HPDE6-E6E7 (cell line): Measurements from ENCODE around the gene TUBGCP6.
"Not testable (repeated sequence)": the region's sequence is repeated elsewhere in the genome, so short reads cannot be mapped to it uniquely, and the experiment has no call there.

ENCODE experiments used
- DNase-seq: peaks from one replicate; pipeline ENCODE4 v3.0.0; 2011; ENCODE audit warnings: missing footprints; ENCODE audit errors: extremely low spot score

The TUBGCP6 gene

GRCh38 chr22:50169181-50169759 is 75.6 kb downstream of the TUBGCP6 start:
- DNase-seq, result no peak

GRCh38 chr22:50168490-50169180 is 76.2 kb downstream of the TUBGCP6 start:
- DNase-seq, result not testable (repeated sequence)

GRCh38 chr22:50167689-50168489 is 76.9 kb downstream of the TUBGCP6 start:
- DNase-seq, result no peak
